Lower leg skin (tissue), 4 donors: ENCODE results near the gene CSNK1A1. TPM values are rescaled to one million over a fixed set of nuclear protein-coding genes. Genes with fewer than 3 reads are reported as not detected.
"Not testable (repeated sequence)": the region's sequence is repeated elsewhere in the genome, so short reads cannot be mapped to it uniquely, and the experiment has no call there.

ENCODE experiments used
- DNase-seq, 2 donors: peaks; one replicate each; pipeline ENCODE4 v3.0.0-alpha.2; 2019; ENCODE audit warnings: low spot score in 2 of 2
- H3K4me3 ChIP-seq: fragments of 200-600 bp; sonication (generic); 2 replicates; pipeline ENCODE4 v1.5.1; 2017; ENCODE audit warnings: mild to moderate bottlenecking, low read depth; ENCODE audit not compliant: poor library complexity, severe bottlenecking
- POLR2A ChIP-seq, 2 donors: fragments of 450-650 bp; IDR thresholded peaks; one replicate each; pipeline ENCODE4 v1.6.1; 2016 to 2017; ENCODE audit warnings: antibody characterized with exemption in 2 of 2, mild to moderate bottlenecking in 1 of 2, moderate library complexity in 1 of 2
- WGBS, 2 donors: methylation state at CpG; one replicate each; pipeline ENCODE4 v1.1.5; 2018; 5-methylcytosine and 5-hydroxymethylcytosine counted together
- intact Hi-C: fragments of 100-400 bp; cut with DNase I; formaldehyde crosslinking; loops from one replicate; pipeline ENCODE4 v1.15.0; 2023; ENCODE audit warnings: low total_unique reads
- total RNA-seq, 4 donors: library from RNA; depleted of rRNA; stranded (reverse); fragments of >200 nt; gene quantifications; one replicate each; pipeline ENCODE4 v1.1.0, GENCODE V29; 2016
- TF ChIP-seq, protein P1 (sequence below), 3 donors: fragments of 450-650 bp; IDR thresholded peaks; one replicate each; pipeline ENCODE4 v1.5.1; 2016; ENCODE audit warnings: antibody characterized with exemption in 3 of 3, mild to moderate bottlenecking in 3 of 3, moderate library complexity in 2 of 3

The CSNK1A1 gene
- total RNA-seq, 4 donors from 2014 or later = 270 to 297 (median 282) TPM

DNA sequence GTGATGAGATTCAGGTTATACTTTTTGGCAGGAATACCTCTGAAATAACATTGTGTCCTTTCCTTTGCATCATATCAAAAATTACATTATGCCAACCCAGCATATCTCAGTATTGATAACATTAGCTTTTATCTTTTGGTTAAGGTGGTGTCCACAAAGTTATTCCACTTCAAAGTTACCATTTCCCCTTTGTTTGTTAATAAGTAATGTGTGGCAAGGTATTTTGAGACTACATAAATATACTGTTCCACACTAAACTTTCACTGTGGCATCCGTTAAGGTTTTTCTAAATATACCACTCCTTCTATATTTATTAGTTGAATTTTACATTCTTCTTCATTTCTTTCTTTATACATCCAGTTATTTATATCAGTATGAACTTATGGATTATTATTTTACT is 16.0 kb upstream of the CSNK1A1 start:
- no peak for TF ChIP-seq POLR2A (IDR thresholded peaks at IDR 0.05)
- TF ChIP-seq, protein P1, sequence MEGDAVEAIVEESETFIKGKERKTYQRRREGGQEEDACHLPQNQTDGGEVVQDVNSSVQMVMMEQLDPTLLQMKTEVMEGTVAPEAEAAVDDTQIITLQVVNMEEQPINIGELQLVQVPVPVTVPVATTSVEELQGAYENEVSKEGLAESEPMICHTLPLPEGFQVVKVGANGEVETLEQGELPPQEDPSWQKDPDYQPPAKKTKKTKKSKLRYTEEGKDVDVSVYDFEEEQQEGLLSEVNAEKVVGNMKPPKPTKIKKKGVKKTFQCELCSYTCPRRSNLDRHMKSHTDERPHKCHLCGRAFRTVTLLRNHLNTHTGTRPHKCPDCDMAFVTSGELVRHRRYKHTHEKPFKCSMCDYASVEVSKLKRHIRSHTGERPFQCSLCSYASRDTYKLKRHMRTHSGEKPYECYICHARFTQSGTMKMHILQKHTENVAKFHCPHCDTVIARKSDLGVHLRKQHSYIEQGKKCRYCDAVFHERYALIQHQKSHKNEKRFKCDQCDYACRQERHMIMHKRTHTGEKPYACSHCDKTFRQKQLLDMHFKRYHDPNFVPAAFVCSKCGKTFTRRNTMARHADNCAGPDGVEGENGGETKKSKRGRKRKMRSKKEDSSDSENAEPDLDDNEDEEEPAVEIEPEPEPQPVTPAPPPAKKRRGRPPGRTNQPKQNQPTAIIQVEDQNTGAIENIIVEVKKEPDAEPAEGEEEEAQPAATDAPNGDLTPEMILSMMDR (IDR thresholded peaks at IDR 0.05) = no peak
- DNase-seq = no peak
- intact Hi-C loops = loop anchor here (10.0 kb wide), 1 partner anchor 182 kb away; no protein-coding TSS in a partner anchor

DNA sequence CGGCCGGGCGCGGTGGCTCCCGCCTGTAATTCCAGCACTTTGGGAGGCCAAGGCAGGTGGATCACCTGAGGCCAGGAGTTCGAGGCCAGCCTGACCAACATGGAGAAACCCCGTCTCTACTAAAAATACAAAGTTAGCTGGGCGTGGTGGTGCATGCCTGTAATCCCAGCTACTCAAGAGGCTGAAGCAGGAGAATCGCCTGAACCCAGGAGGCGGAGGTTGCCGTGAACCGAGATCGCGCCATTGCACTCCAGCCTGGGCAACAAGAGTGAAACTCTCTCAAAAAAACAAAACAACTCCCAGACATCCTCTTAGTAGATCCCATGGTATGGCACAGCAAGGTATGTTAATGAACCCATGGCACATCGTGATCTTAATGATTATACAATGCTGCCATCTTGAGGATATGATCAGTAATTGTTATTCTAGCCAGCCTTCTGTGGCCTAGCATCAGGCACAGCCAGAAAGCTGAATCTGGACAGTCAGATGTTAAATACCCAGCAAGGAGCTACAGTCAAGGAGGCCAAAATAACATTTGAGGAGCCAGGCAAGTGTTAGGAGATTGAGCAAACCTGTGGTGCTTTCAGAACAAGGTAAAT is 13.4 kb upstream of the CSNK1A1 start:
- not testable (repeated sequence) for H3K4me3 ChIP-seq, DNase-seq
- WGBS, 2 donors = 31 to 45% methylated on average over 15 of the region's 15 CpGs
- intact Hi-C loops = loop anchor here (10.0 kb wide), 1 partner anchor 180 kb away; no protein-coding TSS in a partner anchor

More for the DNA sequence above, 16.0 kb upstream of the CSNK1A1 start:
- no peak overlapping the region for H3K4me3 ChIP-seq
- WGBS, 2 donors = 76 to 96% methylated on average over 1 of the region's 1 CpG

DNA sequence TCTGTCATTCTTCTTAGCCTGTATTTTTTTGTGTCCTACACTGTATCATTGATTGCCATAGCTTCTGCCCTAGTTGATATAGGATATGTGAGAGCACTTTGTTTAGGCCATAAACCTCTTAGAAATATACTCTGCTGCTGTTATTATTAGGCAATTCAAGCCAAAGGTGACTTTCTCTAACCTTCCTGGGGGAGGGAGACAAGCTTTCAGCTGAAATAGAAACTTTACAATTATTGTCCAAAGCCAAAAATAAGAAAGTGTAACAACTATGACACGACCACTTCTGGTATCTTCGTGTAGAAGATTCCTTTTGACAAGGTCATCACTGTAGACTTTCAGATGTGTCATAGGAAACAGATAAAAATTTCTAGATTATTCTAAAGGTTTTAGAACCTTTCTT is 12.2 kb upstream of the CSNK1A1 start:
- intact Hi-C loops = loop anchor here (10.0 kb wide), 1 partner anchor 179 kb away; no protein-coding TSS in a partner anchor
- DNase-seq = no peak
- WGBS, 2 donors = 41 to 47% methylated on average over 2 of the region's 2 CpGs
- TF ChIP-seq, protein P1 (IDR thresholded peaks at IDR 0.05) = no peak
- no peak for TF ChIP-seq POLR2A (IDR thresholded peaks at IDR 0.05)
- H3K4me3 ChIP-seq = no peak overlapping the region

DNA sequence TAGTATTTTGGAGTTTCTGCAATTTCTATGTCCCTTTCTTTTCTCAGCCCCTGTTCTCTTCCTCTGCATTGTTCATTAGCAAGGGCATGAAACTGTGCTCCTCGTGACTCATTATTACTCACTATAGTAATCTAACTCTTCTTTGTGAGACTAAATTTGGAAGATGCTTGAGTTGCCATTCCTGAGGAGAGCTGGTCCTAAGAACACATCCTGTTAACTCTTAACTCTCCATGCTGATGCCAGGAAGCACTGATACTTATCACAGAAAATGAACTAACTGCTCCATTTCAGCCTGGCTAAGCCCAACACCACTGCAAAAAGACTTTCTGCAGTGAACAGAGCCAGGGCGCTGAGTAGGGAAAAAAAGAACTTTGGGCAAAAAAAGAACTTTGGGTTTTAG is 10.6 kb upstream of the CSNK1A1 start:
- 18 to 21% methylated on average over 2 of the region's 2 CpGs for WGBS, 2 donors
- intact Hi-C loops = loop anchor here (10.0 kb wide), 1 partner anchor 177 kb away; no protein-coding TSS in a partner anchor
- no peak overlapping the region for H3K4me3 ChIP-seq
- DNase-seq = no peak
- TF ChIP-seq, protein P1 (IDR thresholded peaks at IDR 0.05) = no peak
- no peak for TF ChIP-seq POLR2A (IDR thresholded peaks at IDR 0.05)

DNA sequence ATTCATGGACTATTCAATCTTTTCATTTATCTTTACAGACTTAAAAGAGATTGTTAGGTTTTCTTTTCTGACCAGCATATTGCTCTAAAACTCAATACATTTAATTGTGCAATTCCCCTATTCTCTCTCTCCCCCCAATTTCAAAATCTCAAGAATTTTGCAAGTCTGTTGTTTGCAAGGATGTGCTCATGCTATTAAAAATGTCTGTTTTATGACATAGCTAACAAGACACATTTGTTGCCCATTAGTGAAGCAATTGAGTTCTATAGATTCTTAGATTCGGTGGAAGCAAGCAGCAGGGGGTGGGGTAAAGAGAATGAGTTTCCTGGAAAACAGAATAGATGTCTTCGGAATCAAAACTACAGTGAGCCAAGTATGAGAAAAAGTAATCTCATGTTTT is 8.5 kb upstream of the CSNK1A1 start:
- TF ChIP-seq POLR2A (IDR thresholded peaks at IDR 0.05) = no peak
- TF ChIP-seq, protein P1 (IDR thresholded peaks at IDR 0.05) = no peak
- WGBS, 2 donors = 61 to 73% methylated on average over 2 of the region's 2 CpGs
- no peak overlapping the region for H3K4me3 ChIP-seq
- intact Hi-C loops = loop anchor here (10.0 kb wide), 1 partner anchor 175 kb away; no protein-coding TSS in a partner anchor
- DNase-seq = no peak

DNA sequence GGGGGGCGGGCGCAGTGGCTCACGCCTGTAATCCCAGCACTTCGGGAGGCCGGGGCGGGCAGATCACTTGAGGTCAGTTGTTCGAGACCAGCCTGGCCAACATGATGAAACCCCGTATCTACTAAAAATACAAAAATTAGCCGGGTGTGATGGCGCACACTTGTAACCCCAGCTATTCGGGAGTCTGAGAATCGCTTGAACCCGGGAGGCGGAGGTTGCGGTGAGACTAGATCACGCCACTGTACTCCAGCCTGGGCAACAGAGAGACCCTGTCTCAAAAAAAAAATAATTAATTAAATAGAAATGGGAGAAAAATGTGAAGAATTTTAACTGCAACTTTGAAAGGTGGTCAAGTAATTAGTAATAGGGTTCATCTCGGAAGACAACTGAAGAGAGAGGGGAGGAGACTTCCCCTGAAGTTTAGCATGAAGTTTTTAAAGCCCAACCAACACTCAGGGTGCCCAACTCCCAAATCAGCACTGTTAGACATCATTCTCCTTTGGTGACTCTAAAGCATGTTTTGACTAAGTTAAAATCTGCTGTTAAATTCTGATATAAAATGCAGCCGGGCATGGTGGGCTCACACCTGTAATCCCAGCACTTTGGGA is 1.4 kb upstream of the CSNK1A1 start:
- no peak for DNase-seq
- no peak overlapping the region for H3K4me3 ChIP-seq

More for the DNA sequence above, 1.4 kb upstream of the CSNK1A1 start:
- TF ChIP-seq, protein P1 (IDR thresholded peaks at IDR 0.05) = no peak
- no peak for TF ChIP-seq POLR2A (IDR thresholded peaks at IDR 0.05)
- 86 to 92% methylated on average over 18 of the region's 18 CpGs for WGBS, 2 donors
- intact Hi-C loops = loop anchor here (5.0 kb wide), 1 partner anchor 110 kb away; no protein-coding TSS in a partner anchor
